ENCODE data around the gene CD300A. TPM values are rescaled to one million over a fixed set of nuclear protein-coding genes. Genes with fewer than 3 reads are reported as not detected.

Gene CD300A
- total and polyA plus RNA-seq, 7 experiments from 2014 or later: 5.0 to 52.4 (median 6.8) TPM

- no peak overlapping the region for H3K4me3 ChIP-seq (ENCODE audit: low read length)
- Mint-ChIP-seq H3K36me3 (peaks cover 0 to 8% (median 0%) of the 10 kb centered on the region in 5 donors), H3K27me3 (peaks cover 7 to 41% (median 12%) of the 10 kb centered on the region in 5 donors), H3K9me3 (peaks cover 0 to 19% (median 10%) of the 10 kb centered on the region in 11 donors), H3K4me1 (peaks cover 0 to 5% (median 0%) of the 10 kb centered on the region in 7 donors), H3K4me3 (no peak overlapping the region), H3K27ac (no peak overlapping the region)
- CTCF ChIA-PET: no interaction called here
- no peaks in the 10 kb centered on the region for H3K4me1 ChIP-seq (ENCODE audit: control insufficient read depth in 2 of 2, insufficient read depth in 2 of 2, low read length in 2 of 2)
- H3K36me3 ChIP-seq (ENCODE audit: control insufficient read depth in 2 of 3, insufficient read depth in 3 of 3, low read length in 3 of 3): no peaks in the 10 kb centered on the region
- peaks cover 0 to 14% (median under 1%) of the 10 kb centered on the region in 3 experiments for H3K9me3 ChIP-seq (ENCODE audit: control insufficient read depth in 2 of 3, low read length in 3 of 3)
- ATAC-seq (no peak), DNase-seq (no peak)
- no peaks in the 10 kb centered on the region for H3K27me3 ChIP-seq (ENCODE audit: control insufficient read depth in 2 of 2, insufficient read depth in 2 of 2, low read length in 2 of 2)
- no peak overlapping the region for H3K27ac ChIP-seq (ENCODE audit: low read depth, low read length)
- intact Hi-C loops (cut with micrococcal nuclease): no loop called here
- POLR2A ChIA-PET: no interaction called here
Observed at GRCh38 chr17:74443516-74444296, 22.7 kb upstream of the CD300A start.

- Histone ChIP-seq H3K4me1 (ENCODE audit: control insufficient read depth in 2 of 2, insufficient read depth in 2 of 2, low read length in 2 of 2) (no peaks in the 10 kb centered on the region), H3K4me3 (ENCODE audit: low read length) (no peak overlapping the region), H3K27me3 (ENCODE audit: control insufficient read depth in 2 of 2, insufficient read depth in 2 of 2, low read length in 2 of 2) (no peaks in the 10 kb centered on the region), H3K36me3 (ENCODE audit: control insufficient read depth in 2 of 3, insufficient read depth in 3 of 3, low read length in 3 of 3) (no peaks in the 10 kb centered on the region), H3K9me3 (ENCODE audit: control insufficient read depth in 2 of 3, low read length in 3 of 3) (peaks cover 0 to 7% (median 0%) of the 10 kb centered on the region in 3 experiments), H3K27ac (ENCODE audit: low read depth, low read length) (no peak overlapping the region)
- ChIA-PET CTCF (no interaction called here), POLR2A (no interaction called here)
- H3K36me3 Mint-ChIP-seq: peaks cover 0 to 6% (median 0%) of the 10 kb centered on the region in 5 donors
- H3K27me3 Mint-ChIP-seq: peaks cover 7 to 41% (median 12%) of the 10 kb centered on the region in 5 donors
- H3K9me3 Mint-ChIP-seq: peaks cover 0 to 12% (median 4%) of the 10 kb centered on the region in 11 donors
- peaks cover 0 to 5% (median 0%) of the 10 kb centered on the region in 7 donors for H3K4me1 Mint-ChIP-seq
- no peak overlapping the region for H3K27ac Mint-ChIP-seq
- intact Hi-C loops (cut with micrococcal nuclease): no loop called here
- H3K4me3 Mint-ChIP-seq: no peak overlapping the region
- ATAC-seq (no peak), DNase-seq (no peak)
Observed at GRCh38 chr17:74444406-74444805, 22.0 kb upstream of the CD300A start.

GRCh38 chr17:74445158-74445557 is 21.3 kb upstream of the CD300A start:
- ChIA-PET CTCF (interaction anchor here (0.6 kb wide), 1 partner anchor 120 kb away, joined by 3 read pairs; no protein-coding TSS in a partner anchor), POLR2A (no interaction called here)
- intact Hi-C loops (cut with micrococcal nuclease): no loop called here
- H3K36me3 ChIP-seq (ENCODE audit: control insufficient read depth in 2 of 3, insufficient read depth in 3 of 3, low read length in 3 of 3): no peaks in the 10 kb centered on the region
- no peak overlapping the region for H3K27ac ChIP-seq (ENCODE audit: low read depth, low read length)
- DNase-seq (no peak), ATAC-seq (no peak)
- no peaks in the 10 kb centered on the region for H3K27me3 ChIP-seq (ENCODE audit: control insufficient read depth in 2 of 2, insufficient read depth in 2 of 2, low read length in 2 of 2)
- no peaks in the 10 kb centered on the region for H3K9me3 ChIP-seq (ENCODE audit: control insufficient read depth in 2 of 3, low read length in 3 of 3)
- H3K4me3 ChIP-seq (ENCODE audit: low read length): no peak overlapping the region
- H3K4me1 ChIP-seq (ENCODE audit: control insufficient read depth in 2 of 2, insufficient read depth in 2 of 2, low read length in 2 of 2): no peaks in the 10 kb centered on the region
- no peak overlapping the region for H3K27ac Mint-ChIP-seq
- H3K9me3 Mint-ChIP-seq: peaks cover 0 to 4% (median 0%) of the 10 kb centered on the region in 11 donors
- H3K4me1 Mint-ChIP-seq: peaks cover 0 to 3% (median 0%) of the 10 kb centered on the region in 7 donors
- peaks cover 0 to 3% (median 0%) of the 10 kb centered on the region in 5 donors for H3K36me3 Mint-ChIP-seq
- no peak overlapping the region for H3K4me3 Mint-ChIP-seq
- H3K27me3 Mint-ChIP-seq: peaks cover 6 to 36% (median 9%) of the 10 kb centered on the region in 5 donors

GRCh38 chr17:74446551-74447500 is 19.6 kb upstream of the CD300A start:
- Histone ChIP-seq H3K4me1 (ENCODE audit: control insufficient read depth in 2 of 2, insufficient read depth in 2 of 2, low read length in 2 of 2) (no peaks in the 10 kb centered on the region), H3K4me3 (ENCODE audit: low read length) (no peak overlapping the region), H3K9me3 (ENCODE audit: control insufficient read depth in 2 of 3, low read length in 3 of 3) (no peaks in the 10 kb centered on the region), H3K36me3 (ENCODE audit: control insufficient read depth in 2 of 3, insufficient read depth in 3 of 3, low read length in 3 of 3) (no peaks in the 10 kb centered on the region), H3K27me3 (ENCODE audit: control insufficient read depth in 2 of 2, insufficient read depth in 2 of 2, low read length in 2 of 2) (no peaks in the 10 kb centered on the region), H3K27ac (ENCODE audit: low read depth, low read length) (no peak overlapping the region)
- Mint-ChIP-seq H3K36me3 (no peaks in the 10 kb centered on the region), H3K27me3 (peaks cover 6 to 30% (median 7%) of the 10 kb centered on the region in 5 donors), H3K9me3 (no peaks in the 10 kb centered on the region), H3K4me1 (peaks cover 0 to 3% (median 0%) of the 10 kb centered on the region in 7 donors), H3K27ac (no peak overlapping the region), H3K4me3 (peak overlapping the region in 1 of 10 donors; percentile 26)
- ChIA-PET POLR2A (no interaction called here), CTCF (interaction anchor here (1.9 kb wide), 1 partner anchor 10 kb away, joined by 5 read pairs; no protein-coding TSS in a partner anchor)
- DNase-seq: no peak
- ATAC-seq: peak; percentile 62
- intact Hi-C loops (cut with micrococcal nuclease): no loop called here

- Mint-ChIP-seq H3K36me3 (no peaks in the 10 kb centered on the region), H3K9me3 (no peaks in the 10 kb centered on the region), H3K4me1 (peaks cover 0 to 10% (median 0%) of the 10 kb centered on the region in 7 donors), H3K27ac (no peak overlapping the region), H3K27me3 (peaks cover under 1 to 24% (median 2%) of the 10 kb centered on the region in 5 donors), H3K4me3 (no peak overlapping the region)
- no peak overlapping the region for H3K27ac ChIP-seq (ENCODE audit: low read depth, low read length)
- H3K27me3 ChIP-seq (ENCODE audit: control insufficient read depth in 2 of 2, insufficient read depth in 2 of 2, low read length in 2 of 2): no peaks in the 10 kb centered on the region
- H3K9me3 ChIP-seq (ENCODE audit: control insufficient read depth in 2 of 3, low read length in 3 of 3): no peaks in the 10 kb centered on the region
- no peak for DNase-seq
- peaks cover 0 to 8% of the 10 kb centered on the region in 2 donors for H3K4me1 ChIP-seq (ENCODE audit: control insufficient read depth in 2 of 2, insufficient read depth in 2 of 2, low read length in 2 of 2)
- H3K36me3 ChIP-seq (ENCODE audit: control insufficient read depth in 2 of 3, insufficient read depth in 3 of 3, low read length in 3 of 3): no peaks in the 10 kb centered on the region
- no peak overlapping the region for H3K4me3 ChIP-seq (ENCODE audit: low read length)
- CTCF ChIA-PET: interaction anchor here (0.8 to 1.9 kb wide), 2 partner anchors 10 to 30 kb away, joined by 3 to 5 read pairs; no protein-coding TSS in a partner anchor
- no peak for ATAC-seq
- POLR2A ChIA-PET: no interaction called here
- intact Hi-C loops (cut with micrococcal nuclease): no loop called here
Observed at GRCh38 chr17:74447628-74448159, 18.7 kb upstream of the CD300A start.

GRCh38 chr17:74448756-74449155 is 17.7 kb upstream of the CD300A start:
- Histone ChIP-seq H3K9me3 (ENCODE audit: control insufficient read depth in 2 of 3, low read length in 3 of 3) (no peaks in the 10 kb centered on the region), H3K4me1 (ENCODE audit: control insufficient read depth in 2 of 2, insufficient read depth in 2 of 2, low read length in 2 of 2) (peaks cover 4 to 15% of the 10 kb centered on the region in 2 donors), H3K27ac (ENCODE audit: low read depth, low read length) (no peak overlapping the region), H3K27me3 (ENCODE audit: control insufficient read depth in 2 of 2, insufficient read depth in 2 of 2, low read length in 2 of 2) (no peaks in the 10 kb centered on the region), H3K4me3 (ENCODE audit: low read length) (no peak overlapping the region), H3K36me3 (ENCODE audit: control insufficient read depth in 2 of 3, insufficient read depth in 3 of 3, low read length in 3 of 3) (no peaks in the 10 kb centered on the region)
- intact Hi-C loops (cut with micrococcal nuclease): no loop called here
- Mint-ChIP-seq H3K36me3 (no peaks in the 10 kb centered on the region), H3K4me1 (peaks cover 0 to 15% (median 0%) of the 10 kb centered on the region in 7 donors), H3K9me3 (no peaks in the 10 kb centered on the region), H3K27ac (no peak overlapping the region), H3K27me3 (peaks cover 0 to 21% (median 0%) of the 10 kb centered on the region in 5 donors), H3K4me3 (no peak overlapping the region)
- ChIA-PET POLR2A (no interaction called here), CTCF (interaction anchor here (1.9 kb wide), 1 partner anchor 8 kb away, joined by 5 read pairs; no protein-coding TSS in a partner anchor)
- ATAC-seq (no peak), DNase-seq (no peak)

Measured in naive thymus-derived CD4-positive, alpha-beta T cell (primary cell).